ENCODE data around the gene IFIT1B.

IFIT1B gene

DNA sequence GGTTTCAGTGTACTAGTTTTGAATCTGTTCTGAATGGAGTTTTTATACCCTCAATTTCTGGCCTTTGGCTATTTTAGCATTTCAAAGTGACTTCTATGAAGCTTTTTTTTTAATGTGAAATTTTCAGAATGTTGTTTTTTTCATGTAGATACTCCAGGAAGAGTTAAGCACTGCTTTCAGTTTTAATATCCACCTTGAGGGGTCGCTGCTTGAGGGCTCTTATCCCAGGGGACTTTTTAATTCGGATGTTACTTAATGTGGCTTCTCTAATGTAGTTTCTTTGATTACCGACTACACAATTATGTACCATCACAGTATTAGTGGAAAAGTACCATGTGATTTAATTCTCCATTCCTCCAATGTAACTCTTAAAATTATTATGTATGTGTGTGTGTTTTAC is 41.7 kb downstream of the IFIT1B start:
- H3K9ac ChIP-seq (ENCODE audit: low read length), result no peak overlapping the region
- H3K9me3 ChIP-seq (ENCODE audit: low read length), result no peaks in the 10 kb centered on the region
- peaks cover 16% of the 10 kb centered on the region for H3K36me3 ChIP-seq (ENCODE audit: insufficient read depth, low read length)
- no peaks in the 10 kb centered on the region for H3K27me3 ChIP-seq (ENCODE audit: control insufficient read depth in 1 of 2, insufficient read depth in 2 of 2, low read length in 2 of 2)
- H3K27ac ChIP-seq (ENCODE audit: low read depth, low read length), result no peak overlapping the region
- peaks cover 35% of the 10 kb centered on the region for H3K4me1 ChIP-seq (ENCODE audit: insufficient read depth, low read length)
- no peak overlapping the region for H3K4me3 ChIP-seq (ENCODE audit: low read depth in 1 of 2, low read length in 2 of 2)

DNA sequence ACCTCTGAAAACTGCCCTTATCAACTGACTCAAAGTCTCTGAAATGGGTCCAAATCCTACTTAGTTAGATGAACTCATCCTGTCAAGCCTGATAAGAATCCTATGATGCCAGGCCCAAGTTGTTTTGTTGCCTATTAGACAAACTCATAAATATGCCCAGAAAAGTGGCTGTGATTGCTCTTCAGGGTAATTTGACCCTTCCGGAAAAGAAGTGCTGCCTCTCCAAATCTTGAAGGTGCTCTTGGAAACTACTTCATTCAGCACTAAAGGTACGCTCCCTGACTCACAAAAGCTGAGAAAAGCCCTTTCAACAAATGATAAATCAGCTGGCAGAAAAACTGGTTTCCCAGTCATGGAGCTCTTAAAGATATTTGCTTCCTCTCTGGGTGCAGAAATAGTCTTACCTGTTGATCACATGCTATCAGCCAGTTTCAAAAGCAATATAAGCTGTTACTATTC is 43.2 kb downstream of the IFIT1B start:
- Histone ChIP-seq H3K4me3 (ENCODE audit: low read depth in 1 of 2, low read length in 2 of 2) (no peak overlapping the region), H3K4me1 (ENCODE audit: insufficient read depth, low read length) (peaks cover 29% of the 10 kb centered on the region), H3K36me3 (ENCODE audit: insufficient read depth, low read length) (peaks cover 16% of the 10 kb centered on the region), H3K27ac (ENCODE audit: low read depth, low read length) (no peak overlapping the region), H3K9me3 (ENCODE audit: low read length) (no peaks in the 10 kb centered on the region), H3K27me3 (ENCODE audit: control insufficient read depth in 1 of 2, insufficient read depth in 2 of 2, low read length in 2 of 2) (no peaks in the 10 kb centered on the region), H3K9ac (ENCODE audit: low read length) (no peak overlapping the region)

DNA sequence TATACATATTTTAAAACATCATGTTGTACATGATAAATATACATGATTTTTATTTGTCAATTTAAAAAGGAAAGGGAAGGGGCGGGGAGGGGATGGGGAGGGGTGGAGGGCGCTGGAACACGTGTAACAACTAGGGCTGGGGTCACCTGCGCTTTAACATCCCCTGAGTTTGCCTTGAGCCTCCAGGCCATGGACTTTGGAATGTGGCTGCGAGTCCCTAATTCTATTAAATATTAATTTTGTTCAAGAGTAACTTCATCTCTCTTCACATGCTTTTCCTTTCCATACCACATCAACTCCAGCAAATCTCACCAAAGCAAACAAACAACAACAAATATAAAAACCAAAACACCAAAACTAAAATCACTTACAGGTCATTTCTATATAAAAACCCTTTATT is 47.1 kb downstream of the IFIT1B start:
- Histone ChIP-seq H3K9me3 (ENCODE audit: low read length) (no peaks in the 10 kb centered on the region), H3K4me1 (ENCODE audit: insufficient read depth, low read length) (no peaks in the 10 kb centered on the region), H3K9ac (ENCODE audit: low read length) (no peak overlapping the region), H3K27me3 (ENCODE audit: control insufficient read depth in 1 of 2, insufficient read depth in 2 of 2, low read length in 2 of 2) (no peaks in the 10 kb centered on the region), H3K27ac (ENCODE audit: low read depth, low read length) (no peak overlapping the region), H3K36me3 (ENCODE audit: insufficient read depth, low read length) (peaks cover 4% of the 10 kb centered on the region), H3K4me3 (ENCODE audit: low read depth in 1 of 2, low read length in 2 of 2) (no peak overlapping the region)

DNA sequence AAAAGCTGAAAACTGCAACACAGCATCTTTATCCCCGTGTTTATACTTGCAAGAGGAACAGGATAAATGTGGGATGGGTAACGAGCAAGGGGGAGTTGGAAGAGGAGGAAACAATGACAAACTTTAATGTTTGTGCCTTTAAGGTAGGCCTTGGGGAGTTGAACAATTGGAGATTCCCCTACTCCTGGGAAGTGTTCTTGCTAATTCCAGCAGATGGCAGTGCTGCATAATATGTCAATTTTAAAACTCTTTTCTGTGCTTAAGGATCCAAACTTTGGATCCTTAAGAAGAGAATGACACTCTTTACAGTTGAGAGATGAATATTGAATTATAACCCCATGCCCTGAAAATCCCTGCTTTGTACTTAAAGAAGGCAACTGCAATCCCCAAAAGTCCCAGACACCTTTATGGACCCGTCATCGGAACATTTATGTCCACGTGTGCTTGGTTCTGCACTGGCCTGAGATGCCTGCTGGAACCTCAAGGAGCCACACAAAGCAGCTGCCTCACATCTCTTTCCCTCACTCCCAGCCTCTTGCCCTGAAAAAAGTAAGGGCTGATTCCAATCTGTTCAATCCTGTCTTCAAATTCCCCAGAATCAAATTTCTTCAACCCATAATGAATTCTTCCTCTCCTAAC is 48.5 kb downstream of the IFIT1B start:
- Histone ChIP-seq H3K9me3 (ENCODE audit: low read length) (no peaks in the 10 kb centered on the region), H3K36me3 (ENCODE audit: insufficient read depth, low read length) (peaks cover 4% of the 10 kb centered on the region), H3K4me3 (ENCODE audit: low read depth in 1 of 2, low read length in 2 of 2) (no peak overlapping the region), H3K27ac (ENCODE audit: low read depth, low read length) (no peak overlapping the region), H3K9ac (ENCODE audit: low read length) (no peak overlapping the region), H3K4me1 (ENCODE audit: insufficient read depth, low read length) (no peaks in the 10 kb centered on the region), H3K27me3 (ENCODE audit: control insufficient read depth in 1 of 2, insufficient read depth in 2 of 2, low read length in 2 of 2) (no peaks in the 10 kb centered on the region)

GRCh38 chr10:89427629-89428028 is 49.8 kb downstream of the IFIT1B start:
- H3K4me3 ChIP-seq (ENCODE audit: low read depth in 1 of 2, low read length in 2 of 2), result no peak overlapping the region
- no peaks in the 10 kb centered on the region for H3K9me3 ChIP-seq (ENCODE audit: low read length)
- no peaks in the 10 kb centered on the region for H3K4me1 ChIP-seq (ENCODE audit: insufficient read depth, low read length)
- no peak overlapping the region for H3K9ac ChIP-seq (ENCODE audit: low read length)
- H3K27ac ChIP-seq (ENCODE audit: low read depth, low read length), result no peak overlapping the region
- no peaks in the 10 kb centered on the region for H3K27me3 ChIP-seq (ENCODE audit: control insufficient read depth in 1 of 2, insufficient read depth in 2 of 2, low read length in 2 of 2)
- H3K36me3 ChIP-seq (ENCODE audit: insufficient read depth, low read length), result no peaks in the 10 kb centered on the region

GRCh38 chr10:89428877-89429276 is 51.0 kb downstream of the IFIT1B start:
- Histone ChIP-seq H3K27me3 (ENCODE audit: control insufficient read depth in 1 of 2, insufficient read depth in 2 of 2, low read length in 2 of 2) (no peaks in the 10 kb centered on the region), H3K36me3 (ENCODE audit: insufficient read depth, low read length) (no peaks in the 10 kb centered on the region), H3K4me1 (ENCODE audit: insufficient read depth, low read length) (no peaks in the 10 kb centered on the region), H3K4me3 (ENCODE audit: low read depth in 1 of 2, low read length in 2 of 2) (no peak overlapping the region), H3K9ac (ENCODE audit: low read length) (no peak overlapping the region), H3K27ac (ENCODE audit: low read depth, low read length) (no peak overlapping the region), H3K9me3 (ENCODE audit: low read length) (no peaks in the 10 kb centered on the region)

DNA sequence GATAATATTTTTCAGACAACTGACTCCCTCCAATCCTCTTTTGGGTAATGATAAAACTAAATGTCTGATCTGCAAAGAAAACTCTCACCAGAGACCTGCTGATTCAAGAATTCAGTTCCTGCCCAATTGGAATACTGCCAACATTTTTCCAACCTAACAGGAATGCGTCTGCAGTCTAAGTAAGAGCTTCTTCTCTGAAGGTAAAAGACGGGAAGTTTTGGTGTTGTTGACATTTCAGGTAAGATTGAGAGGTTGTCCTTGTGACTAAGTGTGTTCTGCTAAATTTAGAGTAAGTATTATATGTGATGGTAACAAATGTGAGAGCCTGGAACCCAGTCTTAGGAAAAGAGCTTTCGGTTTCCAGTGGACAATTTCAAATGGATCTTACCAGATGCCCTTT is 54.1 kb downstream of the IFIT1B start:
- no peak overlapping the region for H3K27ac ChIP-seq (ENCODE audit: low read depth, low read length)
- H3K9ac ChIP-seq (ENCODE audit: low read length), result no peak overlapping the region
- H3K36me3 ChIP-seq (ENCODE audit: insufficient read depth, low read length), result no peaks in the 10 kb centered on the region
- no peaks in the 10 kb centered on the region for H3K4me1 ChIP-seq (ENCODE audit: insufficient read depth, low read length)
- no peaks in the 10 kb centered on the region for H3K27me3 ChIP-seq (ENCODE audit: control insufficient read depth in 1 of 2, insufficient read depth in 2 of 2, low read length in 2 of 2)
- H3K4me3 ChIP-seq (ENCODE audit: low read depth in 1 of 2, low read length in 2 of 2), result no peak overlapping the region
- H3K9me3 ChIP-seq (ENCODE audit: low read length), result no peaks in the 10 kb centered on the region
